Thyroid gland (tissue), 4 donors: ENCODE measurements around the gene HNRNPLL. TPM values are rescaled to one million over a fixed set of nuclear protein-coding genes. Genes with fewer than 3 reads are reported as not detected.

Experiments
- DNase-seq, 2 donors: peaks; one replicate each; pipeline ENCODE4 v3.0.0-alpha.2; 2019
- H3K27ac ChIP-seq, 3 donors: fragments of 200-600 bp; sonication (generic); 1 replicate in 2 of 3; 2 replicates in 1 of 3; pipeline ENCODE4 v1.5.1; 2016 to 2019; ENCODE audit warnings: mild to moderate bottlenecking in 1 of 3, moderate library complexity in 1 of 3
- H3K27me3 ChIP-seq: fragments of 200-600 bp; sonication (generic); one replicate; pipeline ENCODE4 v1.5.1; 2019
- H3K36me3 ChIP-seq, 2 donors: fragments of 200-600 bp; sonication (generic); one replicate each; pipeline ENCODE4 v1.5.1; 2016 to 2019
- H3K4me1 ChIP-seq, 2 donors: fragments of 200-600 bp; sonication (generic); one replicate each; pipeline ENCODE4 v1.5.1; 2017 to 2019
- H3K4me3 ChIP-seq, 3 donors: fragments of 200-600 bp; sonication (generic); replicated peaks in 1 of 3; 1 replicate in 2 of 3; 2 replicates in 1 of 3; pipeline ENCODE4 v1.5.1; 2016; ENCODE audit warnings: mild to moderate bottlenecking in 1 of 3
- H3K9me3 ChIP-seq: fragments of 200-600 bp; sonication (generic); one replicate; pipeline ENCODE4 v1.5.1; 2017
- CTCF ChIP-seq, 6 experiments: fragments of 200-600 bp in 3 of 6; fragments of 450-650 bp in 3 of 6; sonication (generic) in 3 of 6; IDR thresholded peaks; one replicate each; pipeline ENCODE4 v1.5.1; 2016 to 2019; ENCODE audit warnings: antibody characterized with exemption in 6 of 6, mild to moderate bottlenecking in 2 of 6, inconsistent platforms in 1 of 6, moderate library complexity in 1 of 6
- POLR2A ChIP-seq, 2 donors: fragments of 450-650 bp; IDR thresholded peaks; one replicate each; pipeline ENCODE4 v1.6.1; 2017; ENCODE audit warnings: antibody characterized with exemption in 2 of 2, mild to moderate bottlenecking in 2 of 2, moderate library complexity in 1 of 2
- WGBS, 2 donors: methylation state at CpG; one replicate each; pipeline ENCODE4 v1.1.5; 2017; 5-methylcytosine and 5-hydroxymethylcytosine counted together
- intact Hi-C: fragments of 100-400 bp; cut with DNase I; formaldehyde crosslinking; loops from one replicate; pipeline ENCODE4 v1.15.1; 2023
- total RNA-seq, 4 donors: library from RNA; depleted of rRNA; stranded (reverse); fragments of >200 nt; gene quantifications; one replicate each; pipeline ENCODE4 v1.2.3, GENCODE V29; 2016

HNRNPLL gene
- total RNA-seq, 4 donors from 2014 or later = 60.1 to 85.1 (median 64.3) TPM

- Histone ChIP-seq H3K27me3 (no peaks in the 10 kb centered on the region), H3K9me3 (no peaks in the 10 kb centered on the region), H3K36me3 (no peaks in the 10 kb centered on the region), H3K27ac (peak overlapping the region; percentile 99), H3K4me3 (peak overlapping the region in 2 of 3 donors; percentile 96 to 98), H3K4me1 (peaks cover 44 to 46% of the 10 kb centered on the region in 2 donors)
- 9 to 15% methylated on average over 9 of the region's 9 CpGs for WGBS, 2 donors
- TF ChIP-seq CTCF (IDR thresholded peaks at IDR 0.05) (no peak), POLR2A (IDR thresholded peaks at IDR 0.05) (no peak)
- DNase-seq = no peak
- intact Hi-C loops = loop anchor here (10.0 kb wide), 1 partner anchor 64 kb away; the partner anchor contains the start of gene GALM
These were observed 1.7 kb downstream of the HNRNPLL start for GRCh38 chr2:38600921-38601455.

- H3K27ac ChIP-seq = peak overlapping the region; percentile 99
- intact Hi-C loops = loop anchor here (10.0 kb wide), 1 partner anchor 64 kb away; the partner anchor contains the start of gene GALM
- no peak for TF ChIP-seq CTCF (IDR thresholded peaks at IDR 0.05)
- no peak for TF ChIP-seq POLR2A (IDR thresholded peaks at IDR 0.05)
- DNase-seq = peak in 1 of 2 donors; percentile 35
- no peak overlapping the region for H3K4me3 ChIP-seq
- H3K27me3 ChIP-seq = no peaks in the 10 kb centered on the region
- 48 to 49% methylated on average over 15 of the region's 15 CpGs for WGBS, 2 donors
- no peaks in the 10 kb centered on the region for H3K9me3 ChIP-seq
- no peaks in the 10 kb centered on the region for H3K36me3 ChIP-seq
- peaks cover 40 to 44% of the 10 kb centered on the region in 2 donors for H3K4me1 ChIP-seq
These were observed 2.4 kb downstream of the HNRNPLL start for GRCh38 chr2:38600242-38600891.

GRCh38 chr2:38599706-38600105 lies 3.0 kb downstream of the HNRNPLL start:
- Histone ChIP-seq H3K27me3 (no peaks in the 10 kb centered on the region), H3K27ac (peak overlapping the region in 2 of 3 donors; percentile 1 to 99), H3K4me1 (peaks cover 39 to 40% of the 10 kb centered on the region in 2 donors), H3K9me3 (no peaks in the 10 kb centered on the region), H3K4me3 (no peak overlapping the region), H3K36me3 (no peaks in the 10 kb centered on the region)
- 26 to 34% methylated on average over 4 of the region's 4 CpGs for WGBS, 2 donors
- TF ChIP-seq POLR2A (IDR thresholded peaks at IDR 0.05) (no peak), CTCF (IDR thresholded peaks at IDR 0.05) (no peak)
- no peak for DNase-seq
- intact Hi-C loops = loop anchor here (10.0 kb wide), 1 partner anchor 65 kb away; the partner anchor contains the start of gene GALM

- H3K27ac ChIP-seq = peak overlapping the region in 1 of 3 donors; percentile 14
- H3K36me3 ChIP-seq = no peaks in the 10 kb centered on the region
- no peaks in the 10 kb centered on the region for H3K27me3 ChIP-seq
- peaks cover 37 to 40% of the 10 kb centered on the region in 2 donors for H3K4me1 ChIP-seq
- 2 to 4% methylated on average over 1 of the region's 1 CpG for WGBS, 2 donors
- H3K9me3 ChIP-seq = no peaks in the 10 kb centered on the region
- intact Hi-C loops = no loop called here
- H3K4me3 ChIP-seq = no peak overlapping the region
- TF ChIP-seq POLR2A (IDR thresholded peaks at IDR 0.05) (no peak), CTCF (IDR thresholded peaks at IDR 0.05) (no peak)
- no peak for DNase-seq
These were observed 3.8 kb downstream of the HNRNPLL start for GRCh38 chr2:38598991-38599295.
